IMR-90 (cell line): ENCODE data around the gene FKBP10.

Experiments
- BHLHE40 ChIP-seq: fragments of 150-350 bp; IDR thresholded peaks from 2 replicates; pipeline ENCODE4 v1.6.1; 2016; ENCODE audit warnings: mild to moderate bottlenecking, low read depth, low read length
- CEBPB ChIP-seq: IDR thresholded peaks from 2 replicates; pipeline ENCODE4 v1.6.1; 2012; ENCODE audit warnings: low read depth, low read length, improper control_type of control experiment
- CHD1 ChIP-seq: IDR thresholded peaks from 2 replicates; pipeline ENCODE4 v1.6.1; 2012; ENCODE audit warnings: low read depth, low read length, improper control_type of control experiment
- FOS ChIP-seq: fragments of 150-350 bp; IDR thresholded peaks from 2 replicates; pipeline ENCODE4 v1.6.1; 2016; ENCODE audit warnings: low read depth, low read length
- MAZ ChIP-seq: IDR thresholded peaks from 2 replicates; pipeline ENCODE4 v1.6.1; 2012; ENCODE audit warnings: low read depth, mild to moderate bottlenecking, low read length, improper control_type of control experiment, moderate library complexity, borderline replicate concordance
- MXI1 ChIP-seq: IDR thresholded peaks from 2 replicates; pipeline ENCODE4 v1.6.1; 2012; ENCODE audit warnings: low read depth, mild to moderate bottlenecking, low read length, moderate library complexity, borderline replicate concordance
- NFE2L2 ChIP-seq: fragments of 150-350 bp; IDR thresholded peaks from 2 replicates; pipeline ENCODE4 v1.6.1; 2016; ENCODE audit warnings: low read depth, mild to moderate bottlenecking, low read length
- POLR2A ChIP-seq: IDR thresholded peaks from 2 replicates; pipeline ENCODE4 v1.6.1; 2012; ENCODE audit warnings: mild to moderate bottlenecking, low read depth, low read length
- RAD21 ChIP-seq: IDR thresholded peaks from 2 replicates; pipeline ENCODE4 v1.6.1; 2012; ENCODE audit warnings: low read length, improper control_type of control experiment
- RCOR1 ChIP-seq: IDR thresholded peaks from 2 replicates; pipeline ENCODE4 v1.6.1; 2012; ENCODE audit warnings: mild to moderate bottlenecking, low read length, improper control_type of control experiment; ENCODE audit not compliant: insufficient replicate concordance
- RFX5 ChIP-seq: IDR thresholded peaks from 2 replicates; pipeline ENCODE4 v1.8.0; 2012; ENCODE audit warnings: low read depth, mild to moderate bottlenecking, low read length, moderate library complexity
- SMC3 ChIP-seq: fragments of 150-350 bp; IDR thresholded peaks from 2 replicates; pipeline ENCODE4 v1.6.1; 2016; ENCODE audit warnings: low read depth, mild to moderate bottlenecking, antibody characterized with exemption, low read length, moderate library complexity
- USF2 ChIP-seq: fragments of 150-350 bp; IDR thresholded peaks from 2 replicates; pipeline ENCODE4 v1.6.1; 2017; ENCODE audit warnings: mild to moderate bottlenecking, antibody characterized with exemption, low read length, low read depth
- TF ChIP-seq, protein P1 (sequence below): conservative IDR thresholded peaks from 2 replicates; pipeline ENCODE4 v1.5.1; 2012; ENCODE audit warnings: mild to moderate bottlenecking, low read depth, low read length, improper control_type of control experiment

DNA sequence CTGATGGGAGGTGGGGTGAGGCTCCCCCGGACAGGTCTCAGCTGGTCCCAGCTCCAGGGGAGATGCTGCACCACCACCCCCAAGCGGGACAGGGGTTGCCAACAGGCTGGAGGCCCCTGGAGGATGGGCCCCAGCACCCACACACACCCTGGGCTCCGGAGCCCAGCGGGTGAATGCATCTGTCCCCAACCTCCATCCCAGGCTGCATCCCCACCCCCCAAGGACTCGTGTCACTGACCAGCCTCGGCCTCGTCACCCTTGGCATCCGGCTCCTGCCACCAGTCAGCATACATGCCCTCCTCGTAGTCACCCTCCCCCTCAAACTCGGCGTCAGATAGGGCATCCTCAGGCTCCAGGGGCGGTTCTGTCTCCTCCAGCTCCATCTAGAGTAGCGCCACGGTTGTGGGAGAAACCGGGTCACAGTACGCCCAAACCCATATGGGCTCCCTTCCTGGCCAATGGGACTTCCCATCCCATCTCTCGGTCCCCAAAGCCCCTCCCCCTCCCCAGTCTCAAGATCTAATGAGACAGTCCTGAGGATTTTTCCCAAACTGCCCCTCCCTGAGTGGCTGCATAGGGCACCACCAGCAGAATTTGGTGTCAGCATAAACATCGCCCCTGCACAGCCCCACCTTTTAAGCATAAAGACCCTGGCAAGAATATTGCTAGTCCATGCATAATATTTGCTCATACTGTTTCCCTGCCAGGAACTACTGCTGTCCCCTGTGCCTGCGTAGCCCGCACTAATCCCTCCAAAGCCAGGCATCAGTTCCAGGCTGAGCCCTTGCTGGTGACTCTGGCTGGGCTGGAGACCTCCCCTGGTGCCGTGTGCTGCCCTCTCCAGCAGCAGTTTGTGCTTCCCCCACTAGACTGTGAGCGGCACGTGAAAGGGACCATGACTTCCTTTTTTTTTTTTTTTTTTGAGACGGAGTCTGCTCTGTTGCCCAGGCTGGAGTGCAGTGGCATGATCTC, 9.5 kb upstream of the FKBP10 start:
- TF ChIP-seq RCOR1: no peak
- no peak for TF ChIP-seq RFX5
- TF ChIP-seq, protein P1, sequence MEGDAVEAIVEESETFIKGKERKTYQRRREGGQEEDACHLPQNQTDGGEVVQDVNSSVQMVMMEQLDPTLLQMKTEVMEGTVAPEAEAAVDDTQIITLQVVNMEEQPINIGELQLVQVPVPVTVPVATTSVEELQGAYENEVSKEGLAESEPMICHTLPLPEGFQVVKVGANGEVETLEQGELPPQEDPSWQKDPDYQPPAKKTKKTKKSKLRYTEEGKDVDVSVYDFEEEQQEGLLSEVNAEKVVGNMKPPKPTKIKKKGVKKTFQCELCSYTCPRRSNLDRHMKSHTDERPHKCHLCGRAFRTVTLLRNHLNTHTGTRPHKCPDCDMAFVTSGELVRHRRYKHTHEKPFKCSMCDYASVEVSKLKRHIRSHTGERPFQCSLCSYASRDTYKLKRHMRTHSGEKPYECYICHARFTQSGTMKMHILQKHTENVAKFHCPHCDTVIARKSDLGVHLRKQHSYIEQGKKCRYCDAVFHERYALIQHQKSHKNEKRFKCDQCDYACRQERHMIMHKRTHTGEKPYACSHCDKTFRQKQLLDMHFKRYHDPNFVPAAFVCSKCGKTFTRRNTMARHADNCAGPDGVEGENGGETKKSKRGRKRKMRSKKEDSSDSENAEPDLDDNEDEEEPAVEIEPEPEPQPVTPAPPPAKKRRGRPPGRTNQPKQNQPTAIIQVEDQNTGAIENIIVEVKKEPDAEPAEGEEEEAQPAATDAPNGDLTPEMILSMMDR: no peak
- TF ChIP-seq BHLHE40: no peak
- TF ChIP-seq POLR2A: no peak
- no peak for TF ChIP-seq CEBPB
- TF ChIP-seq FOS: no peak
- TF ChIP-seq MAZ: no peak
- TF ChIP-seq SMC3: no peak
- TF ChIP-seq CHD1: no peak
- TF ChIP-seq RAD21: no peak
- TF ChIP-seq NFE2L2: no peak
- TF ChIP-seq MXI1: no peak
- no peak for TF ChIP-seq USF2
